HepG2 (cell line): ENCODE results near the gene PFKL. TPM values are rescaled to one million over a fixed set of nuclear protein-coding genes. Genes with fewer than 3 reads are reported as not detected.

ENCODE experiments used
- AHR ChIP-seq: IDR thresholded peaks from 2 replicates; pipeline ENCODE4 v1.6.1; 2018; ENCODE audit warnings: missing genetic modification reagents, missing compliant biosample characterization
- BCL6 ChIP-seq: IDR thresholded peaks from 2 replicates; pipeline ENCODE4 v1.6.1; 2016; ENCODE audit warnings: missing genetic modification reagents, missing compliant biosample characterization
- CENPX ChIP-seq: sonication (generic); formaldehyde crosslinking; IDR thresholded peaks from 2 replicates; pipeline ENCODE4 v1.9.0; 2021; ENCODE audit warnings: mild to moderate bottlenecking, missing genetic modification reagents, moderate library complexity
- GRHL1 ChIP-seq: sonication (generic); formaldehyde crosslinking; conservative IDR thresholded peaks from 2 replicates; pipeline ENCODE4 v1.8.0; 2022; ENCODE audit warnings: missing genetic modification reagents
- HBP1 ChIP-seq: IDR thresholded peaks from 2 replicates; pipeline ENCODE4 v1.6.1; 2016; ENCODE audit warnings: low read depth, control low read depth
- HNF1B ChIP-seq: sonication (generic); formaldehyde crosslinking; IDR thresholded peaks from 2 replicates; pipeline ENCODE4 v1.5.1; 2020; ENCODE audit warnings: mild to moderate bottlenecking, moderate library complexity, missing genetic modification reagents
- LBX2 ChIP-seq: sonication (generic); formaldehyde crosslinking; IDR thresholded peaks from 2 replicates; pipeline ENCODE4 v1.5.0; 2020; ENCODE audit warnings: missing genetic modification reagents, mild to moderate bottlenecking, borderline replicate concordance
- MEIS2 ChIP-seq: sonication (generic); formaldehyde crosslinking; IDR thresholded peaks from 2 replicates; pipeline ENCODE4 v1.9.0; 2021; ENCODE audit warnings: mild to moderate bottlenecking, missing genetic modification reagents
- NFE2L2 ChIP-seq: fragments of 150-350 bp; IDR thresholded peaks from 2 replicates; pipeline ENCODE4 v1.6.1; 2014; ENCODE audit warnings: low read length
- NFKB2 ChIP-seq: sonication (generic); formaldehyde crosslinking; IDR thresholded peaks from 2 replicates; pipeline ENCODE4 v1.4.0; 2020; ENCODE audit warnings: missing genetic modification reagents, borderline replicate concordance
- NKX3-1 ChIP-seq: sonication (generic); formaldehyde crosslinking; IDR thresholded peaks from 2 replicates; pipeline ENCODE4 v1.5.0; 2020; ENCODE audit warnings: missing genetic modification reagents
- PRMT3 ChIP-seq: sonication (generic); formaldehyde crosslinking; IDR thresholded peaks from 2 replicates; pipeline ENCODE4 v1.8.1; 2022; ENCODE audit warnings: low read depth, mild to moderate bottlenecking, moderate library complexity, missing genetic modification reagents, borderline replicate concordance
- RAD51 ChIP-seq: fragments of 450-650 bp; IDR thresholded peaks from 2 replicates; pipeline ENCODE4 v1.6.1; 2016; ENCODE audit warnings: borderline replicate concordance
- RBAK ChIP-seq: sonication (generic); formaldehyde crosslinking; IDR thresholded peaks from 2 replicates; pipeline ENCODE4 v1.5.1; 2020; ENCODE audit warnings: mild to moderate bottlenecking, missing genetic modification reagents
- SKIL ChIP-seq: sonication (generic); formaldehyde crosslinking; IDR thresholded peaks from 2 replicates; pipeline ENCODE4 v1.8.0; 2022; ENCODE audit warnings: missing genetic modification reagents, mild to moderate bottlenecking, moderate library complexity, borderline replicate concordance
- ZBTB1 ChIP-seq: sonication (generic); formaldehyde crosslinking; IDR thresholded peaks from 2 replicates; pipeline ENCODE4 v1.4.0; 2020; ENCODE audit warnings: missing genetic modification reagents, borderline replicate concordance
- ZFYVE20 ChIP-seq: sonication (generic); formaldehyde crosslinking; IDR thresholded peaks from 2 replicates; pipeline ENCODE4 v1.8.0; 2023; ENCODE audit warnings: low read depth, mild to moderate bottlenecking, moderate library complexity, missing genetic modification reagents, borderline replicate concordance
- ZNF234 ChIP-seq: sonication (generic); formaldehyde crosslinking; conservative IDR thresholded peaks from 2 replicates; pipeline ENCODE4 v1.5.1; 2020; ENCODE audit warnings: mild to moderate bottlenecking, missing genetic modification reagents
- ZNF558 ChIP-seq: sonication (generic); formaldehyde crosslinking; IDR thresholded peaks from 2 replicates; pipeline ENCODE4 v1.9.0; 2022; ENCODE audit warnings: mild to moderate bottlenecking, missing genetic modification reagents, borderline replicate concordance
- ZNF652 ChIP-seq: IDR thresholded peaks from 2 replicates; pipeline ENCODE4 v1.6.1; 2016; ENCODE audit warnings: low read depth, borderline replicate concordance
- ZNF781 ChIP-seq: sonication (generic); formaldehyde crosslinking; IDR thresholded peaks from 2 replicates; pipeline ENCODE4 v1.5.1; 2020; ENCODE audit warnings: borderline replicate concordance, mild to moderate bottlenecking, missing genetic modification reagents; ENCODE audit errors: not compliant biosample characterization
- polyA plus RNA-seq, 8 experiments: library from polyadenylated mRNA; depleted of rRNA in 3 of 8; stranded (reverse) in 7 of 8; unstranded in 1 of 8; fragments of >200 nt; fragmentation: Illumina TruSeq in 4 of 8; extraction: Trizol in 4 of 8; gene quantifications; 2 replicates each; pipeline versions ENCODE4 v1.2.1 to v1.2.3, GENCODE V29; 2011 to 2016; ENCODE audit warnings: low read depth in 4 of 8, missing spikeins in 1 of 8, mixed read lengths in 1 of 8; ENCODE audit not compliant: insufficient read depth in 1 of 8
- total RNA-seq, 5 experiments: library from RNA; depleted of rRNA; stranded (reverse); fragments of >200 nt; fragmentation: Illumina TruSeq; extraction: Trizol; gene quantifications; 2 replicates each; pipeline ENCODE4 v1.2.3, GENCODE V29; 2016; ENCODE audit warnings: low read depth in 1 of 5

PFKL gene
- total and polyA plus RNA-seq, 2 of the 13 experiments (the other 11 are each of a cell fraction or from before 2014, with no cell fraction given), result 92.8 to 106 TPM

GRCh38 chr21:44299458-44300261 lies at the start of gene PFKL (continued):
- TF ChIP-seq SKIL (CRISPR knock-in tag), result no peak
- TF ChIP-seq BCL6 (CRISPR knock-in tag), result peak; percentile 19; the same call in 1 of the 2 replicates
- no peak for TF ChIP-seq NKX3-1
- TF ChIP-seq HNF1B (CRISPR knock-in tag), result peak; percentile 74
- 0 out of 2 replicates have a peak, but pooled peaks have one; percentile 26 for TF ChIP-seq MEIS2 (CRISPR knock-in tag)
- no peak for TF ChIP-seq ZFYVE20 (CRISPR knock-in tag)
- peak; percentile 54; the same call in 1 of the 2 replicates for TF ChIP-seq NFKB2 (CRISPR knock-in tag)
- no peak for TF ChIP-seq HBP1 (CRISPR knock-in tag)
- no peak for TF ChIP-seq ZBTB1 (CRISPR knock-in tag)
- TF ChIP-seq PRMT3 (CRISPR knock-in tag), result no peak
- TF ChIP-seq RAD51, result no peak
- no peak for TF ChIP-seq CENPX
- no peak for TF ChIP-seq AHR (CRISPR knock-in tag)
- TF ChIP-seq GRHL1 (CRISPR knock-in tag), result no peak
- TF ChIP-seq LBX2 (CRISPR knock-in tag), result peak; percentile 53; the same call in 1 of the 2 replicates
- TF ChIP-seq ZNF652 (CRISPR knock-in tag), result no peak
- TF ChIP-seq NFE2L2, result no peak
- peak; percentile 26; the same call in 1 of the 2 replicates for TF ChIP-seq ZNF558 (CRISPR knock-in tag)
- TF ChIP-seq RBAK (CRISPR knock-in tag), result no peak
- TF ChIP-seq ZNF234 (CRISPR knock-in tag), result 0 out of 2 replicates have a peak, but pooled peaks have one; percentile 57
- TF ChIP-seq ZNF781 (CRISPR knock-in tag), result no peak
